ENCODE measurements around the gene PEAR1. TPM values are rescaled to one million over a fixed set of nuclear protein-coding genes. Genes with fewer than 3 reads are reported as not detected.

Gene PEAR1
- total RNA-seq, 1 donor from 2014 or later = 19.0 TPM

DNA sequence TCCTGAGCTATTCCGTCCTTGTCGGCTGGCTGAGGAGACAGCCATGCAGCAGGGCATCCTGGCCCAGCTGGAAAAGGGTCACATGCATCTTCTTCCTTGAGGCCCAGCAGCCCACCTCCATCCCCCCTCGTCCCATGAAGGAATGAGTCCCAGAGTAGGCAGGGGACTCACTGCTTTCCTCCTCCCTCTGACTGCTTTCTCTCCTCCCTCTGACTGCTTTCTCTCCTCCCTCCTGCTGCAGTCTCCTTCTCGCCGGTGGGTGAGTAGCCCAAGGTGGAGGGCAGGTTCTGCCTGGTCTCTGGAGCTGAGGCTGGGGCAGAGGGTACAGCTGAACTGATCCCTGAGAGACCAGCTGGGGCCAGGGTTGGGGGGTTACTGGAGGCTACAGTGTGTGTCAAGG is 19.4 kb upstream of the PEAR1 start:
- TF ChIP-seq, protein P1, sequence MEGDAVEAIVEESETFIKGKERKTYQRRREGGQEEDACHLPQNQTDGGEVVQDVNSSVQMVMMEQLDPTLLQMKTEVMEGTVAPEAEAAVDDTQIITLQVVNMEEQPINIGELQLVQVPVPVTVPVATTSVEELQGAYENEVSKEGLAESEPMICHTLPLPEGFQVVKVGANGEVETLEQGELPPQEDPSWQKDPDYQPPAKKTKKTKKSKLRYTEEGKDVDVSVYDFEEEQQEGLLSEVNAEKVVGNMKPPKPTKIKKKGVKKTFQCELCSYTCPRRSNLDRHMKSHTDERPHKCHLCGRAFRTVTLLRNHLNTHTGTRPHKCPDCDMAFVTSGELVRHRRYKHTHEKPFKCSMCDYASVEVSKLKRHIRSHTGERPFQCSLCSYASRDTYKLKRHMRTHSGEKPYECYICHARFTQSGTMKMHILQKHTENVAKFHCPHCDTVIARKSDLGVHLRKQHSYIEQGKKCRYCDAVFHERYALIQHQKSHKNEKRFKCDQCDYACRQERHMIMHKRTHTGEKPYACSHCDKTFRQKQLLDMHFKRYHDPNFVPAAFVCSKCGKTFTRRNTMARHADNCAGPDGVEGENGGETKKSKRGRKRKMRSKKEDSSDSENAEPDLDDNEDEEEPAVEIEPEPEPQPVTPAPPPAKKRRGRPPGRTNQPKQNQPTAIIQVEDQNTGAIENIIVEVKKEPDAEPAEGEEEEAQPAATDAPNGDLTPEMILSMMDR (conservative IDR thresholded peaks at IDR 0.05; ENCODE audit: low read depth, low read length) = no peak
- no peak for DNase-seq (ENCODE audit: low read depth)
- H3K4me3 ChIP-seq (ENCODE audit: low read depth, low read length) = no peak overlapping the region

DNA sequence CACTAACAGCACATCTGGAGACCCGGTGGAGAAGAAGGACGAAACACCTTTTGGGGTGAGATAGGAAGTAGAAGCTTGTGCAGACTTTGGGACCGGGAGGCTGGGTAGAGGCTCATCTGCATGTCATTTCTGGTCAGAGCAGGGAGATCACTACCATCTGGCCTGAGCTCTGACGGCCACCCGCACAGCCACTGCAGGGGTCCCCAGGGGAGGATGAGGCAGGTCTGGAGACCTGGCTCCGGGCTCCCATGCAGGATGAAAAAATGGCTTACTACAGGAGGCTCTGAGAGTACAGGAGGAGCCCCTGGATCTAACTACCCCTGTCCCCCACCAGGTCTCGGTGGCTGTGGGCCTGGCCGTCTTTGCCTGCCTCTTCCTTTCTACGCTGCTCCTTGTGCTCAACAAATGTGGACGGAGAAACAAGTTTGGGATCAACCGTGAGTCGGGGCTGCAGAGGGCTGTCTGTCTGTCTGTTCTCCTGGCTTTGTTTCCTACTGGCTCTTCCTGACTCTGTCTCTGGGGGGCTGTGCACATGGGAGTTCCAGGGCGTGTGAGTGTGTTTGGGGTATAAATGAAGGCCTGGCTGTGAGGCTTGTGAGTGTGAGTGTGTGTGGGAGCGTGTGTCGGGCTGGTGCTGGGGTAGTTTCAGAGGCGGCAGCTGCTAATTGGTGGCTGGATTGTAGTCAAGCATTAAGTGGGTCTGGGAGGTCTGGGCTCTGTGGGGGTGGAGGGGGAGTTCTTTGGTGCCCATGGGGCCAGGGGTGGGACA is 18.8 kb upstream of the PEAR1 start:
- TF ChIP-seq, protein P1 (conservative IDR thresholded peaks at IDR 0.05; ENCODE audit: low read depth, low read length) = no peak
- H3K4me3 ChIP-seq (ENCODE audit: low read depth, low read length) = no peak overlapping the region

DNA sequence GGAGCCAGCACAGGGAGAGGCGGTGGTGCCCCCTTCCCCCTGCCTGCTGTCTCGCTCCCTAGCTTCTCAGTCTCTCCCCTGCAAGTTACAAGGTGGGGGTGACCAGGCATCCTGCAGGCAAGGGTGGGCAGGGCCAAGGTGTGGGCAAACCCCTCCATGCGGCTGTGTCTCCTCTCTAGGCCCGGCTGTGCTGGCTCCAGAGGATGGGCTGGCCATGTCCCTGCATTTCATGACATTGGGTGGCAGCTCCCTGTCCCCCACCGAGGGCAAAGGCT is 18.2 kb upstream of the PEAR1 start:
- no peak for DNase-seq (ENCODE audit: low read depth)
- TF ChIP-seq, protein P1 (conservative IDR thresholded peaks at IDR 0.05; ENCODE audit: low read depth, low read length) = no peak
- no peak overlapping the region for H3K4me3 ChIP-seq (ENCODE audit: low read depth, low read length)

More for the DNA sequence above, 18.8 kb upstream of the PEAR1 start:
- no peak for DNase-seq (ENCODE audit: low read depth)

DNA sequence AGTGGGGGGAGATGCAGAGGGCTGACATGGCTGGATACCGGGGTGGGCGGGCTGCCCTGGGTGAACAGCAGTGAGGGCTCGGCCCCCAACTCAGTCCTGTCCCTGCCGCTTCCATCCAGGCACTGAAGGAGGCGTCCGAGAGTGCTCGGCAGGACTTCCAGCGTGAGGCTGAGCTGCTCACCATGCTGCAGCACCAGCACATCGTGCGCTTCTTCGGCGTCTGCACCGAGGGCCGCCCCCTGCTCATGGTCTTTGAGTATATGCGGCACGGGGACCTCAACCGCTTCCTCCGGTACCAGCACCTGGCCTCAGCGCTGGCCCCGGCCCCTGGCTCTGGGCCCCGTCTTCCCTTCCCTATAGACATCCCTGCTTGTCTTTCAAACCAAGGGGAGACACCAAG is 17.2 kb upstream of the PEAR1 start:
- H3K4me3 ChIP-seq (ENCODE audit: low read depth, low read length) = no peak overlapping the region
- no peak for DNase-seq (ENCODE audit: low read depth)
- TF ChIP-seq, protein P1 (conservative IDR thresholded peaks at IDR 0.05; ENCODE audit: low read depth, low read length) = no peak

DNA sequence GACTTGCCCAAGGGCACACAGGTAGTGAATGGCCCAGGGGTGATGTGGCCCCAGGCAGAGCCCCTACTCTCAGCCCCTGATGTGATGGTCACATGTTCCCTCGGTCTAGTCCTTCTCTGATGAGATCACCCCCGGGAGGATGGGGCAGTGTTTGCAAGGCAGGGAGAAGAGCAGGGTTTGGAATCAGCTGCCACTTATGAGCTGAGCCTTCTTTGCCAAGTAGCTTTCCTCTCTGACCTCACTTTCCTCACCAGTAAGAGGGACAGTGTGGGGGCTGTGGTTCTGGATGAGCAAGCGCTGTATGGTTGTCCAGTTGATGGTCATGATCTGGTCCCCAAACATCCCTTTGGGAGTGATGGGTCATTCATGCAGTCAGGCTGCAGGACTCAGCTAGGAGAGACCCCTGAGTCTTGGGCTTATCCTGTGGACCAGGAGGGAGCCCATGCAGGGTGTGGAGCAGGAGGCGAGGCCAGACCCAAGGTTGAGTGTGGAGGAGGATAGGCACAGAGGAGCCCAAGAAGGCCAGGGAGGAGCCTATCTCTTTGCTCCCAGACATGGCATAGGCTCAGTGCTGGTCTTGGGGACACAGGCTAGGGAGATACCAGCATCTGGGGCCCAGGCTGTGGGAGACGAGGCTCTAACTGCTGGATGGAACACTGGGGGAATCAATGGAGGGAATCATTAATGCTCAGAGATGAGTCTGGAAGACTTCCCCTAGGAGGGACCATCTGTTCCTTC is 15.9 kb upstream of the PEAR1 start:
- no peak overlapping the region for H3K4me3 ChIP-seq (ENCODE audit: low read depth, low read length)
- DNase-seq (ENCODE audit: low read depth) = no peak
- TF ChIP-seq, protein P1 (conservative IDR thresholded peaks at IDR 0.05; ENCODE audit: low read depth, low read length) = no peak

DNA sequence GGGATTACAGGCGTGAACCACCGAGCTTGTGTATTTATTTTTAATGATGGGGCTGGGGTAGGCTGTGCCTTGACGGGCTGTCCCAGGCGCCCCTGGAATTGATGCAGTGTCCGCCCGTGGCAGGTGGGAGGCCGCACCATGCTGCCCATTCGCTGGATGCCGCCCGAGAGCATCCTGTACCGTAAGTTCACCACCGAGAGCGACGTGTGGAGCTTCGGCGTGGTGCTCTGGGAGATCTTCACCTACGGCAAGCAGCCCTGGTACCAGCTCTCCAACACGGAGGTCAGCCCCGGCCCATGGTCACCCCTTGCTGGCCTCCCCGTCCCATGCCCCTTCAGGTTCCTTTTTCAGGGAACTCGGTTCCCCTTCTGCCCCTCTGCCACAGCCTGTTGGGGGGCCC is 13.6 kb upstream of the PEAR1 start:
- TF ChIP-seq, protein P1 (conservative IDR thresholded peaks at IDR 0.05; ENCODE audit: low read depth, low read length) = no peak
- no peak overlapping the region for H3K4me3 ChIP-seq (ENCODE audit: low read depth, low read length)
- DNase-seq (ENCODE audit: low read depth) = no peak
